ENCODE results near the gene TAAR8.
"Not testable (repeated sequence)": the region's sequence is repeated elsewhere in the genome, so short reads cannot be mapped to it uniquely, and the experiment has no call there.

TAAR8 gene

GRCh38 chr6:132552372-132552771 lies at the start of gene TAAR8:
Gene TAAR8, plus strand, starts transcription at chr6:132552672. Its CDS starts 21 bp downstream, at chr6:132552693.
- DNase-seq = no peak

DNA sequence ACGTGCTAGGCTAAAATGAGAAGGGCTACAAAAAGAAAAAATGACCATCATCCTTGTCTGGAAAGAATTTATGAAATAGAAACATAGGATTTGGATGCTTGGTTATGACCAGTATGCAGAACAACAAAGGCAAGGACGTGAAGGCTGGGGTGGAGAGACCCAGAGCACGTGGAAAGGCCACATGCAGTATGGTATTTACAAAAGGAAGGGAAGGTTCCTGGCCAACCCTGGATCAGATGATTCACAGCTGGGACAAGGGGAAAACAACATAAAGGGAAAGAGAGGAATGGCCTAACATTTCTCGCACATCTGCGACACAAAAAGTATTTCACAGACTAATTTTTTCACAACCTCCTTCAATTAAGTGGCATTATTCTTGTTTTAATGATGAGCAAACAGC lies 47.7 kb upstream of the TAAR8 start:
- no peak for DNase-seq

DNA sequence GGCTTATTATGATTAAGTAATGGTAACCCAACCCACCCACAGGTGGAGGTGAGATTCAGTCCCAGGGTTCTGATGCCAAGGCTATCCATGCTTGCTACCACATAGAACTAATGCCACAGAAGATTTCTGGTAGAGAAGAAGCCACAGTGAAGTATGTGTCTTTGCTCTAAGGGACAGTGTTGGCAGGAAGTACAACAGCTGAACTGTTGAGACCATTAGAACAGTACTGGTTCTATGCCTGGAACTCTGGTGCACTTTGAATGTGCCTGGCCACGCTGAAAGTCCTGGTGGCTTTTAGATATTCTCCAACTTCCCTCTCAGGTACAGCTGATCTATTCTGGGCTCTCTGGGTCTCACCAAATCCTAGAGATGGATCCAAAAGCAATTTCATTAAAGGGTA lies 47.3 kb upstream of the TAAR8 start:
- no peak for DNase-seq

DNA sequence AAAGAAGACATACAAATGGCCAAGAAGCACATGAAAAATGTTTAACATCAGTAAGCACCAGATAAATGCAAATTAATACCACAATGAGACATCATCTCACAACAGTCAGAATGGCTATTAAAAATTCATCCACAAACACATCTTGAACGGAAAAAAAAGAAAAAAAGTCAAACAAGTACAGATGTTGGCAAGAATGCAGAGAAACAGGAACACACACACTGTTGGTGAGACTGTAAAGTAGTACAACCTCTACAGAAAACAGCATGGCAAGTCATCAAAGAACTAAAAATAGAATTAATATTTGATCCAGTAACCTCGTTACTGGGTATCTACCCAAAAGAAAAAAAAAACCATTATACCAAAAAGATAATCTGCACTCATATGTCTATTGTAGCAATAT lies 46.0 kb upstream of the TAAR8 start:
- no peak for DNase-seq

DNA sequence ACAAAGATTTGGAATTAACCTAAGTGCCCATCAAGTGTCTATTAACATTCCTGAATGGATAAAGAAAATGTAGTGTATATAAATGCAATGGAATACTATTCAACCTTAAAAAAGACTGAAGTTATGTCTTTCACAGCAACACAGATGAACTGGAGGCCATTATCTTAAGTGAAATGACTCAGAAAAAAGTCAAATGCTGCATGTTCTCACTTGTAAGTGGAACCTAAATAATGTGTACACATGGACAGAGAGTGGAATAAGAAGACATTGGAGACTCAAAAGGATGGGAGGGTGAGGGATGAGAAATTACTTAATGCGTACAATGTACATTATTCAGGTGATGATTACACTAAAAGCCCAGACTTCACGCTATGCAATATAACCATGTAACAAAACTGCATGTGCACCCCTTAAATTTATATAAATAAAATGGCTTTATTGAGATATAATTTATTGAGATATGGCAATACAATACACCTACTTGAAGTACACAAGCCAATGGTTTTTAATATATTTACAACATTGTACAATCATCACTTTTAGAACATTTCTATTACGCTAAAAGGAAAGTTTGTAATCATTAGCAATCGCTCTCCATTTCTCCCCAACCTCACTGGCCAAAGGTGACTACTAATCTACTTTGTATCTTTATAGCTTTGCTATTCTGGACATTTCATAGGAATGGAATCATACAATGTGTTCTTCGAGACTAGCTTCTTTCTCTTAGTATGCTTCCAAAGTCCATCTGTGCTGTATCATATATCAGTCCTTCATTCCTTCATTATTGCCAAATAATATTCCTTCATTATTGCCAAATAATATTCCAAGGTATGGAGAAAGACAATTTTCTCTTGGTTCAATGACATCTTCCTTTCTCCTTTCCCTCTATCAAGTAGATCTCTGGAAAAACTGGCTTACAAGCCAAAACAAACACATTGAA lies 45.3 kb upstream of the TAAR8 start:
- DNase-seq = no peak

GRCh38 chr6:132511210-132511830 lies 41.2 kb upstream of the TAAR8 start:
- no peak for DNase-seq

DNA sequence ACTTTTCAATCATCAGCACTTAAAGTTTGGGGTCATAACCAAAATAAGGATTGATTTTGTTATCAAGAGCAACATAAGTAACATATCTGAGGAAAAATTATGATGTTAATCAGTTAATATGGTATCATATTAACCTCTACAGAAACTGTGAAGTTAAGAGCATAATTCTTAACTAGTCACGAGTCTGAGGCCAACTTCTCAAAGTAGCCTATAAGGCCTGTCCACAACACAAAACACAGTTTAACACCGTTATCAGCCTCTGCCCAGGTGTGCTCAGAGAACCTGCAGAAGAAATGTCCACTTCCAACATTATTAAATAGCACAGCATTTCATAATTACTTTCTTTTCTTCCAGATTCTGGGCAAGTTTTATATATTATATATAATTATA lies 40.6 kb upstream of the TAAR8 start:
- no peak for DNase-seq

DNA sequence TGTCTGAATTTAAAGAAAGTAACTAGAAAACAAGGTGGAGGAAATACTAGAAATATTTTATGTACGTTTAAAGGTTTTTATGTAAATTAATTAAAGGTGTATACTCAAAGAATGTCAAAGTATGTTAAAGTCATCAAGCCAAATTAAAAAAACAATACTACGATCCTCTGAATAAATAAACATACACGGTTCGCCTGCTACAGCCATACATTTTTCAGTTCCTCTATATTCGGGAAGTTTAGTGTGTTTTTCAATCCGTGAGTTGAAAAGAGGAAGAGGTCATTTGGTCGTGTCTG lies 40.2 kb upstream of the TAAR8 start:
- DNase-seq = no peak

- DNase-seq = no peak
Observed at GRCh38 chr6:132512638-132513632, 39.5 kb upstream of the TAAR8 start, which contains the start of gene STX7. Gene STX7, minus strand, starts transcription at chr6:132513116. Its CDS starts 9,586 bp downstream, at chr6:132503530.

GRCh38 chr6:132513831-132514545 lies 38.5 kb upstream of the TAAR8 start:
- DNase-seq = no peak

DNA sequence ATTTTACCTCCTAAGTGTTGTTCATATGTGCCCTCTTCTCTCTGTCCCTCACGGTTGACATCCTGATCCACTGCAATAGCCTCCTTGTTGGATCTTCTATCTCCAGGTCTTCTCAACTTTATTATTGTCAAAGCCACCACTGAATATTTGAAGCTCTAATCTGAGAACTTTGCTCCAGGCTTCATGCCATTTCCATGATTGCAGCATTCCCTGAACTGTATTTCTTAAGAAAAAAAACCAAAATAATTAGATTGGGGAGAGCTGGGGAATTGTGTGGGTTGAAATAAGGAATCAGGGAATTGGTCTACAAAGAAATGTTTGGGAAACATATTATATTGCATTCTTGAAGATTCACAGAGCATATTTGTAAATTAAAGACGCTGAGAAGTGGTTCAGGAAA lies 37.1 kb upstream of the TAAR8 start:
- no peak for DNase-seq

- no peak for DNase-seq
Observed at GRCh38 chr6:132520953-132521352, 31.5 kb upstream of the TAAR8 start.

GRCh38 chr6:132524646-132525045 lies 27.8 kb upstream of the TAAR8 start:
- no peak for DNase-seq

- DNase-seq = no peak
Observed at GRCh38 chr6:132525866-132526265, 26.6 kb upstream of the TAAR8 start.

- no peak for DNase-seq
Observed at GRCh38 chr6:132526461-132526860, 26.0 kb upstream of the TAAR8 start.

- no peak for DNase-seq
Observed at GRCh38 chr6:132527791-132528190, 24.7 kb upstream of the TAAR8 start.

GRCh38 chr6:132530293-132530974 lies 22.0 kb upstream of the TAAR8 start:
- DNase-seq = peak; percentile 20

GRCh38 chr6:132534546-132534945 lies 17.9 kb upstream of the TAAR8 start:
- DNase-seq = not testable (repeated sequence)

GRCh38 chr6:132537145-132537544 lies 15.3 kb upstream of the TAAR8 start:
- DNase-seq = no peak

GRCh38 chr6:132537977-132538376 lies 14.5 kb upstream of the TAAR8 start, which contains the start of gene TAAR9:
Gene TAAR9, plus strand, starts transcription at chr6:132538277. Its CDS starts 13 bp downstream, at chr6:132538290.
- DNase-seq = no peak

DNA sequence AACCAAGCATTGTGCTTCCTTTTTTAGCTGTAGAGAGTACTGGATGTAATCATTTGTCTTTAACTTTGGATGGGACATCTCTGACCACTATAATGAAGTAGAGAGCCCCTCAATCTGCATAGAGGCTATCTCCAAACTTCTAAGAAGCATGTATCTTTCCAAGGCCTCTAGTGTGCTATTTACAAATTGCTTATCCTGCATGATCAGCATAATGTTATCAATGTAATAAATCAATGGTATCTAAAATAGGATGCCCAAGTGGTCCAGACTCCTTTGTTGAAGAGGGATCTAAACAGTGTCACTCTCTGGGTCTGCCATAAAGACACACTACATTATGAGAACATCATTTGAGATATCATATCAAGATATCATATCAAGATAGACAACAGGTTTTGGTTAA lies 7.6 kb upstream of the TAAR8 start:
- DNase-seq = no peak
